Stimulated activated naive CD8-positive, alpha-beta T cell treated with anti-CD3 and anti-CD28 coated beads, Interleukin-15, Interleukin-2, amounts not matched to agents 100 U/mL and 50 U/mL, for 24 hours (primary cell): Measurements from ENCODE around the gene ANKRD12.
A peak's percentile ranks its signal among the peaks of the same experiment; 100 is the strongest.
"Not testable (repeated sequence)": the region's sequence is repeated elsewhere in the genome, so short reads cannot be mapped to it uniquely, and the experiment has no call there.

Experiments
- ATAC-seq: fragments of 150-1000 bp; cut with Tn5 transposase; one replicate; pipeline ENCODE4 v1.10.0; 2021
- DNase-seq: peaks from one replicate; pipeline ENCODE4 v3.0.0; 2021

The ANKRD12 gene

DNA sequence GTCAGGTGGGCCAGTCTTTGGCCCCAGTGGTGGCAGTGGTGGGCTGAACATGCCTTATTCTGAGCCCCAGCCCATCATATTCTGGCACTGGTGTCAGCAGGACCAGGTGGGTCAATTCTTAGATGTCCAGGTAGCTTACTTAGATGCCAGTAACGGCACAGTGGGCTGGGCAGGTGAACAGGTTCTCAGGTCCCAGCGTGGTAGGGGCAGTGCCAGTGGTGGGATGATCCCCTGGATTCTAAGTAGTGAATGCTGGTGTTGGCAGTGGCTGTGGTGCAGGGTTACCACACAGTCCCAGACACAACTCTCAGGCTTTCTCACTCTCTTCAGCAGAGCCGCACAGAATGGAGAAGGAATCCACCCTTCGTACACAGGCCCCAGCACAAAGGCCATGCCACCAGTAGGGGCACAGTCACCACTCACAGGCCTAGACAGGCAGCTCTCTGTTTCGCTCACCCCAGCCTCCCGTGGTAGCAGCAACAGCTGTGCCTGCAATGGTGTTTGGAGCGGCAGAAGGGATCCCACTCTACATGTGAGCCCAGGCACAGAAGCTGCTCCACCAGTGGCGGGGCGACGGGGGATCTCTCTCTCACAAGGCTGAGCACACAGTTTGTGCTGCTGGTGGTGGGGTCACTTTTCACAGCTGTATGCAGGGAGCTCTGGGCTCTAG, 97.3 kb downstream of the ANKRD12 start:
- DNase-seq (no peak), ATAC-seq (no peak)

DNA sequence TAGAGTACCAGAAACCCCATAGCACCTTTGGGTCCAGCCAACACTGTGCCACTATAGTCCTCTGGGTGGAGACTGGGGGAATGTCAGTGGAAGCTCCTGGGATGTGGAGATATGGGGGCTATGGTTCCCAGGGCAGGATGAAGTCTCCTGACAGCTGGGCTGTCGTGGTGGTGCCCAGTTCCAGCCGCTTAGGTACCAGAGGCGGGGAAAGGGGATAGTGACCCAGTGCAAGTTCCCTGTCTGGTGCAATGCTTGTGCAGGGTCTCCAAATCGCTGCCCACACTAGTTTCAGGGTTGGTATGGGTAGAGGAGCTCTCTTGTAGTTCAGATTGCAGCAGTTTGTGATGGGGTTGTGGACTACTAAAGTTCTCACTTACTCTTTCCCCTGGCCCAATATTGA, 97.9 kb downstream of the ANKRD12 start:
- ATAC-seq (no peak), DNase-seq (no peak)

DNA sequence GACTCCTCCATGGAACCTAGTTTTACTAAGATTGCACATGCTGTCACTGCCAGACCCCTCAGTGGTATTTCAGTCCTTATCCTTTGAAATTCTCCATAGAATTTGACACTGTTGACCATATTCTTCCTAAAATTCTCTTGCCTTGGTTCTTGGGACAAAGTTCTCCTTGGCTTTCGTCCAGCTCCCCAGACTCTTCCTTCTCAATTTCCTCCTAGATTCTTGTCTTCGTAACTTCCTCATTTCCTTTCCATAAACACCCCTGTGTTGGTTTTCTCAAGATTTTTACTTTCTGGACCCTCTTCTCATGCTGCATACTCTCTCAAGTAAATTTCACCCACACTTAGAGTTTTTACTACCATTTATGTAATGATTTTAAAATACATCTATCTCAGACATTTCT, 101.4 kb downstream of the ANKRD12 start:
- DNase-seq, result no peak
- ATAC-seq, result no peak

DNA sequence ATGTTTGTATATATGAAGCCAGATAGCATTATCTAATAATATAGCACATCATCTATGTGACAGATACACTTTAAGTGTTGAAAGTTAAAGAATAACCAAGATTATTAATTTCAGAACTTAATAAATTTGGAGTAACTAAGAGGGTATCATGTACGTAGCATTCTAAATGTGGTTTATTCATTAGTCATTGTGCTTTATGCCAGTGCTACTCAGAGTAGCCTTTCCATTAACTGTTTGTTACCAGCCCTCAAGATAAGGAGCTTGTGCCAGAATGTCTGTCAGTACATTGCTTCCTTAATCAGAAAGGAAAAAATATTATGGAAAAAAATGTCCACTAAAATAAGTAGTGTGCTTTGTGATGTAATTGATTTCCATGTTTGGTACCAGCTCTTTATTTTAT, 103.1 kb downstream of the ANKRD12 start:
- DNase-seq (no peak), ATAC-seq (no peak)

DNA sequence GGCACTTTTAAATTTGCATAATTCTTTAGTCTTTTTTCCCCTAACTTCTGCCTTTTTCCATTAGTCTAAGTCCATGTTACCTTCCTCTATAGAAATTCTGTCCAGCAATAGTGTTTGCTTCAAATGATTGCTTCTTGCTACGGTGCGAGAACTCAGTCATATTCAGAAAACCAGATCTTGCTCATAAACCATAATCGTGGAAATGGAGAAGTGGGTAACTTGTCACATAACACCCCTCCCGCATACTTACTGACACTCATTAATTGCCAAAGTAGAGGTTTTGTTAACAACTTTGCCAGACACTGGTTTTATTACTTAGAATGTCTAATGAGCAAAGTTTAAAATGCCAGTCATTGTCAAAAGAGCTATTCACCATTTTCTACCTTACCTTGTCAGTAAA, 103.7 kb downstream of the ANKRD12 start:
- ATAC-seq, result no peak
- DNase-seq, result no peak

DNA sequence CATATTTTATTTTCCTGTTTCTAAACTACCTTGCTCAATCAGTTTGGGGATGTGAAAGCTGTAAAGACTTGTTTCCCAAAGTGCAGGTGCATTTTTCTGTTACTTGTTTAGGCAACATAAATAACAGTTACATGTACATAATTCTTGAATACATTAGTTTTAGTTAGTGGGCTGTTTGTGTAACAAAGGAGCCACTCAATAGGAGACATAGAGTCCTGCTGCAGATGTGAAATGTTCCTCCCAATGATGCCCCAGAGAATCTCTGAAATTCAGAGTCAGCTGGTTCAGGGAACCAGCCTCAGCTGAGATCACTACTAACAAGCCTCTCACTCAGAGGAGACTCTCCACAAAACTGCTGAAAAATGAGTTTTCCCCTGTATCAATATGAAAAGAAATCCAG, 106.4 kb downstream of the ANKRD12 start:
- ATAC-seq, result no peak
- DNase-seq, result no peak

DNA sequence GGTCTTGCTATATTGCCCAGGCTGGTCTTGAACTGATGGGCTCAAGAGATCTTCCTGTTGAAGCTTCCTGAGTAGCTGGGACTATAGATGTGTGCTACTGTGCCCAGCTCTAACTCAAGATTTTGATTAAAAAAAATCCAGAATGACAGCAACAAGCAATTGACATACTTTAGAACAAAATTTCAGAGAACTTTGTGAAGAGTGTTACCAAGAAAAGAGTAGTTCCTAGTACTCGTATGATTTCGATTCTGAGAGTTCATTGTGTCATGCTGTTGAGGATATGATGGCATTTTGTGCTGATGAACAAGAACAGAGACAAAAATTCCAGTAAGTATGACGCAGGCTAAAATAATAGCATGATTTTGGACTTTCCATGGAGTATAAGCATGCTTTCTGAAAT, 107.8 kb downstream of the ANKRD12 start:
- no peak for DNase-seq
- ATAC-seq, result peak; percentile 36

DNA sequence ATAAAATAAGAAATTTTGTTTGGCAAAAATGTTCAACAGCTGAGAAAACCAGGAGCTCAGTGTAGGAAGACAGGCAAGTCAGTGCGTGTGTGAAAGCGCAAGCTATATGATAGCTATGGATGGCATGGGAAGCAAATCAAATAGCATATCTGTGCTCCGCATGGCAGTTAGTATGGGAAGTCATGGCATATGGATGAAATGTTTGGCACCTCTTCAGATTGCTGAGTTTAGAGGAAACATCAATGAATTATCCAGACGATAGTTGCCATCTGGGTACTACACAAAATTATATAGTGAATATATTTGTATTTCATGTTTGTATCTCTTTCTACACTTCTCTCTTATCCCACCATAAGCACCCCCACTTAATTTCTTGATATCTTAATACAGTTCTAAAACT, 112.1 kb downstream of the ANKRD12 start:
- DNase-seq (no peak), ATAC-seq (no peak)

DNA sequence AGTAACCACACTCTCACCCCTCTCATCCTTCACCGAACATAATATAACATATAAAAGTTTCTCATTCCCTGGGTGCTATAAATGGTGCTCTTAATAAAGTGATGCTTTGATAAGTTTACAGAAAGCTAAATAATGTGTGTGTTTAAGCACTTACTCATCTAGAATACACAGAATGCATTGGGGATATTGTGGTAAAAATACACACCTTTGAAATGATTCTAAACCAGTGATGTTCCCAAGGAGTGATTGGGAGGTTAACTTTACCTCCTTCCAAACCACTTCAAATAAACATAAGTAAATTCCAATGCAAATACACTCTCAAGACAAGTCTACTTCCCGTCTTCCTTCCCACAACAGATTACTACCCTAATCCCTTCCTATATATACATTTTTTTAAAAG, 112.7 kb downstream of the ANKRD12 start:
- no peak for DNase-seq
- ATAC-seq, result no peak

DNA sequence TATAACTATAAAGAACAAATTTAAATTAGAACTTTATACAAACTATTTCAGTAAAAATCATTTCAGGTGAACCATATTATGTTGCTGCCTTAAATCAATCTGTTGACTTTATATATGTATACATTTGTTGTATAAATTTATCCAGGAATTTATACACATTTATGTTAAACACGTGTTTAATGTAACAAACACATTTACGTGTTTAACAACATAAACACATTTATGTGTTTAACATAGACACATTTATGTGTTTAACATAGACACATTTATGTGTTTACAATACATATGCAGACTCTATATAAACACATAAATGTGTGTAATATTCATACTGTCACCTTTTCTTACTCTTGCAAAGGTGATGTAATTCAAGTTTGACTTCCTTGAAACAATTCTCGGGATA, 122.6 kb downstream of the ANKRD12 start:
- ATAC-seq (no peak), DNase-seq (no peak)

DNA sequence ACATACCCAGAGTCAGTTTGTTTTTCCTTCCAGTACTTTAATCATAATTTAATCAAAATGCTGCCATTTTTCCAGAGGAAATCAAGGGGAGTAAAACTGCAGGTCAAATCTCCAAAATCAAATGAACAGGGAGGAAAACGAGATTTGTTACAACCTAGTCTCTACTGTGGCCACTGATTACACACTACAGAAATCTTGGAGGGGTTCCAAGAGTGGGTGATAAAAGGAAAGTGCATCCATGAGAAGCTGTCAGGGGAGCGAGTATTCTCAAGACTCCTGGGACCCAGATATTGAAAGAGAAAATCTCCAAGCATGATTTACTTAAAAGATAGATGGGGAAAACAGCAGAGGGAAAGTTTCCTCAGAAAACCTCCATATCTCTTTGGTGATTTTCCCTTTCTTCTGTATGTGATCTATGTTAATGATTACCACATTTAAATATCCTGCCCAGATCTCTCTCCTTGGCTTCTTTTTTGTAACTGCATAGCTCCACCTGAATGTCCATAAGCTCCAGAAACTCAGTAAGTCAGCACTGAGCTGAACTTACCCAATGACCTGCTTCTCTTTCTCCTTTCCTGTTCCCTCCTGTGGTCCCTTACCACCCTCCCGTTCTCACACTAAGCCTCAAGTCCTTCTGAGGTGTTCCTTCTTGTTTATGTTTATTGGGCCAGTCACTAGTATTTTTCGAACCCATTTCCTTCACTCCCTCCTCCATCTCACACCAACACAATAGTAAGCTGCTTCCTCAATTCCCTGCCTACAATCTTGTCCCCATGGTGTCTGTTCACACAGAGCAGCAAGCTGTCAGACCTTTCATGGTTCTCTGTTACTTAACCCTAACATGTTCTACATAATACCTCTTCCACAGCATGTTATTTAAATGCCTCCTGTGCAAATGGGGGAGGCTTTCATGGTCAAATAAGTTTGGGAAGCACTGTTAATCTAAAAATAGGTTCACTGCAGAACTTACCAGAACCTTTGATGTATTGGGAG, 124.1 kb downstream of the ANKRD12 start:
- no peak for DNase-seq
- ATAC-seq, result no peak

DNA sequence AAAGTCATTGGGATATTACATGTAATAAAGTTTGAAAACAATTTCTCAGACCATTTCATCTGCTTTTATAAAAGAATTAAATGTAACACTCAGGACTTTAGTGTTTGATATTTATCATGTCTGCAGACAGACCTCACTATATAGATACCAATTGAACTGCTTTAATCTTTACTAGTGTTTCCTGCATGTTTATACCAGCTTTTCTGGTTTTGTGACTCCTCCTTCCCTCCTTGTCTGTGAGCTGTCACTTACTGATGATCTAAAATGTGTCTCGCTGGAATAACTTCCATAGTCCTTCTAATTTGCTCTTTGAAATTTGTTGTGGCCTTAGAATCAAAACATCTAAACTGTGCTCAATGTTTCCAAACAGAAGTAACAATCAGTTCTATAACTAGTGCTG, 126.7 kb downstream of the ANKRD12 start:
- no peak for DNase-seq
- ATAC-seq, result no peak

DNA sequence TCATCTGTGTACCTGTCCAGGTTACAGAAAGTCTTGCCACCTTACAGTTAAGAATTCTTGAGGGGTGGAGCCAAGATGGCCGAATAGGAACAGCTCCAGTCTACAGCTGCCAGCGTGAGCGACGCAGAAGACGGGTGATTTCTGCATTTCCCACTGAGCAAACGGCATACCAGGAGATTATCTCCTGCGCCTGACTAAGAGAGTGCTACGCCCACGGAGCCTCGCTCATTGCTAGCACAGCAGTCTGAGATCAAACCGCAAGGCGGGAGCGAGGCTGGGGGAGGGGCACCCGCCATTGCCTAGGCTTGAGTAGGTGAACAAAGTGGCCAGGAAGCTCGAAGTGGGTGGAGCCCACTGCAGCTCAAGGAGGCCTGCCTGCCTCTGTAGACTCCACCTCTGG, 128.2 kb downstream of the ANKRD12 start:
- ATAC-seq, DNase-seq: not testable (repeated sequence)

DNA sequence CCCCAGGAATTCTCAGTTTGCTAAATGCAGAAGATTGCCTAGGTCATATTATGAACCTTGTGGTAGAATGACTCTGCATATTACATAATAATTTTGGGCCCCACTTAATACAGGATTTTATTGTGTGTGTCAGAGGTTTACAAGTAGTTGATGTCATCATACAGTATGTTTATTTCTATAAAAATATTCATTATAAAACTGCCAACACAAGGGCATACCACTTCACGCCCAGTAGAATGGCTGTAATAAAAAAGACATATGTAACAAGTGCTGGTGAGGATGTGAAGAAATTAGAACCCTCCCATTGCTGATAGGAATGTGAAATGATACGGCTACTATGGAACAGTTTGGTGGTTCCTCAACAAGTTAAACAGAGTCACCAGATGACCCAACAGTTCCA, 136.6 kb downstream of the ANKRD12 start:
- no peak for DNase-seq
- no peak for ATAC-seq

DNA sequence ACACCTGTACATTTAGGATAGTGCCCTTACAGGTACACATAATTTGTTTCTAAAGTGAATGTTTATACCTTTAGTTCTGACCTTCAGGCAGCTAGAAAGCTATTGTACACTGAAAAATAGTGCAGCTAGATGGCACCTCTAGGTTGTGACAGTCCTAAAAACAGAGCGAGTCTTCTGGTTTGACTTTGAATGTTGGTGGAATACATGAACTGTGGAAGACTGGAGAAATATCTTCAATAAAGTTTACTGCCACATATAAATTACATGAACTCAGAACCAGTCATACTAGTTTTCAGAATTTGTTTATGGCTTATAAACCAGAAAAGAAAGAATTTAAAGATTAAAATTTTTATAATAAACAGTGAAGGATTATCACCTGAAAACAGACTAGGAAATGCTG, 139.3 kb downstream of the ANKRD12 start:
- ATAC-seq (no peak), DNase-seq (no peak)

DNA sequence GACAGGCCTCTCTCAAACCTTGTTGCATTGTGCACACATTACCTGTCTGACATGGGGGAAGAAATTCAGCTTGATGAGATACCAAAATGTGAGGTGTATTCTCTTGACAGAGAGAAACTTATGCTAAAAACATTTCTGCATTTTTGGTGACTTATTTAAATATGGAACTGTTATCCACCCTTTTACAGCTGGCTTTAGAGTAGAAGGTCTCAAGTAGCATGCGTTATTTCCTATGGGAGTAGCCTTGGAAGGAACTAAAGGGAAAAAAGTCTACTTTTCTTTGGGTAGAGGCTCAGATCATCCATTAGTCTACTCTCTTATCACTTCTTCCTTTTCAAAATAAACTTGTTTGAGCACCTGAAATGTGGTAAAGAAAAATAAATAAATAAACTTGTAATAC, 141.4 kb downstream of the ANKRD12 start:
- no peak for DNase-seq
- ATAC-seq, result no peak

DNA sequence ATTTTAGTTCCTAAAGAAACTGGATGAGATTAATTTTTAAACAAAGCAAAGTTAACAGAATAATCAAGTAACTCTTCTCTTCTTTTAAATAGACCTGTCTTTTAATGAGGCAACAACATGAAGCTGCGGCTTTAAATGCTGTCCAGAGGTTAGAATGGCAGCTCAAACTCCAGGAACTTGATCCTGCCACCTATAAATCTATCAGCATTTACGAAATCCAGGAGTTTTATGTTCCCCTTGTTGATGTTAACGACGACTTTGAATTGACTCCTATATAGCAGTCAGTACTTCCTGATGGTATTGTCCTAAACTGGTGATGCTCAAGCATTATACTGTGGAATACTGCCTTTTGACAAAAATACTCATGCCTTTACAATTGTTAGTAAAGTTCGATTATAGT, 144.3 kb downstream of the ANKRD12 start:
- ATAC-seq, result no peak

DNA sequence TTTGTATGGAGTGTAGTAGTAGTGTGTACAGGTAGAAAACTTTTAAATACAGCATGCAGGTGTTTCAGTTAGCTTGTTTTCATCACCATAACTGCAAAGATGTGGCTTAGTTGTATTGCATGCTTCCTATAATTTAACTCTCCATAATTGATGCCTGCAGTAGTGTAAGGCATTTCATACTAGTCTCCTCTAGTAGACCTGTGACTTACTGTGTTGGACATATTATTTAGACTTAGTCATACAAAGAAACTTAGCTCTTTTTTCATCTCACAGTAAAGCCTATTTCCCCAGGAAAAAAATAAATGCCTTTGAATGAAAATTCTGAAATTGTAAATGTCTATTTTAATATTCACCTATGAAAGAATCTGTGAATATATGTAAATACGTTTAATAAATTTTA, 145.2 kb downstream of the ANKRD12 start:
- DNase-seq (no peak), ATAC-seq (no peak)

More for the DNA sequence above, 144.3 kb downstream of the ANKRD12 start:
- DNase-seq, result no peak

DNA sequence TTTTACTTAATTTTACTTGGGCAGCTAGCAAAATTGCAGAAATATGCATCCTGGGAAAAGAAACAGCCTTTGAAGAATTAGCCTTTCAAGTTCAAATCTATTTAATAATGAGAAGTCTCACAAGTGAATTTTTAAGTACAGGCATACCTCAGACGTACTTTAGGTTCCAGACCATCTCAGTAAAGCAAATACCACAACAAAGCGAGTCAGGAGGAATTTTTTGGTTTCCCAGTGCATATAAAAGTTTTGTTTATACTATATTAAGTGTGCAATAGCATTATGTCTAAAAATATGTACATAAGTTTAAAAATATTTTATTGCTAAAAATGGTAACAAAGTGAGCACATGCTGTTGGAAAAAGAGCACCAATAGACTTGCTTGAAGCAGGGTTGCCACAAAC, 147.2 kb downstream of the ANKRD12 start:
- ATAC-seq (no peak), DNase-seq (no peak)

DNA sequence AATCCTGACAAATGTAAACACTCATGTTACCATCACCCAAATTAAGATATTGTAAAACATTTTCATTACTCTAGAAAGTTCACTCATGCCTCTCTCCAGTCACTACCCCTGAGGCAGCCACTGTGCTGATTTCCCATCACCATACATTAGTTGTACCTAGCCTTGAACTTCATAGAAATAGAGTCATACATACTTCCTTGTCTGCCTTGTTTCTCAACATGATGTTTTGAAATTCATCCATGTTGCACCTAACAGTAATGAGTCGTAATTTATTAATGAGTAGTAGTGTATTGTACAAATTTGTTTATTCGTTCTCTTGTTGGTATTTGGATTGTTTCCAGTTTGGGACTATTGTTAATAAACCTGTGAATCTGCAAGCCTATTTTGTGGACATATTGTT, 149.0 kb downstream of the ANKRD12 start:
- ATAC-seq (no peak), DNase-seq (no peak)

DNA sequence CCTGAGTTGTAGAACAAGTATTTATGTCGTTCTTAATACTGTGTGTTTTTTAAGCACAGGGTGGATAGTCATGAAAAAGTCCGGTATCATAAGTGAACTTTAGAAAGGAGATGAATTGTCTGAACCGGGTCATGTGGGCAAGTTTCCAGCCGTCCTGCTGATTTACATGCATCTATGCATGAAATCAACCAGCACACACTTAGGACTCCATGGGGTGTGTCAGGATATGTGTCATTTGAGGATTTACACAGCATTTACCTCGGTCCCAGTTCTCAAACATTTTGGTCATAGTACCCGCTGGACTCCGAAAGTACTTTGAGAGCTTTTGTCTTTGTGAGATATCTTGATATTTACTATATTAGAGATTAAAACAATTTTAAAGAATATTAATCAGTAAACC, 150.5 kb downstream of the ANKRD12 start:
- no peak for ATAC-seq
- DNase-seq, result no peak

DNA sequence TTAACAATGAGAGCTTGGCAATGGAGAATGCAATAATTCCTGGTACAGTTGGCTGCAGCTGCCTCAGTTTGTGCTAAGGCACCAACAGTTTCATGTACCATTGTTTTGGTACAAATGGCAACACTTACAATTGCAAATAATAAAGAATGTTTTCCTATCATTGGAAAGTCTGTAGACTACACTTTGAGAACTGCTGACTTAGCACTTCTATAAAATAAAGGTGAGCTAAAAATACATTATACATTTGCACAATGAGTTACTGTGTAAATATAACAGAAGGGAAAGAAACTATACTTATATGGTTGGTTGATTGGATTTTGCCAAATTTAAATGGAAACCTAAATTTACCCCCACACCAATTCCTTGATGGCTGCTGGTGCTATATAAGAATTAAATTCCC, 153.1 kb downstream of the ANKRD12 start:
- ATAC-seq (no peak), DNase-seq (no peak)

DNA sequence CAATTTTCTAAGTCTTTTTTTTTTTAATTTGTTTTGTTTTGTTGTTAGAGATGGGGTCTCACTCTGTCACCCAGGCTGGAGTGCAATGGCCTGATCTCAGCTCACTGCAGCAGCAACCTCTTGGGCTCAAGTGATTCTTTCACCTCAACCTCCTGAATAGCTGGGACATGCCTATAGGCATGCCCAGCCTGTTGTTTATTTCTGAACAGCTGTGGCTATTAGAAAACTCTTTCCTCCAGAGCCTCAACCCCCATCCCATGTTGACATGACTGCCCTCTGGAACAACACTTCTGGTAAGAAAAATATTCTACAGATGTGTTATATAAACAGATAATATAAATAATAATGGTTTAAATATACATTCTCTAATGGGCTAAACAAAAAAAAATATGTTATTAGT, 153.6 kb downstream of the ANKRD12 start:
- DNase-seq (no peak), ATAC-seq (no peak)

DNA sequence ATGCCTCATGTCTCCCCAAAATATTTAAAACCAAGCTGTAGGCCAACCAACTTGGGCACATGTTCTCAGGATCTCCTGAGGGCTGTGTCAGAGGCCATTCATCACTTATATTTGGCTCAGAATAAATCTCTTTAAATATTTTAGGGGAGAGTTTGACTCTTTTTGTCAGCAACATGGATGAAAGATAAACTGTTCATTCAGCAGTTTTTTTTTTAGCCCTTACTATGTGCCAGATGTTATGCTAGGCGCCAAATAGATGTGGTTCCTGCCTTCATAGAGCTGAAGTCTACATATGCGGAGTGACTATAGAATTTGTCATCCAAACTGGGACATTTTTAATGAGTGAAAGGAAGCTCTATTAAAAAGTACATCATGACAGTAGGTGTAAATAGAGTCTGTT, 155.5 kb downstream of the ANKRD12 start:
- ATAC-seq, result no peak
- no peak for DNase-seq
